GM10248 (cell line): ENCODE results near the gene HSPG2.

Experiments used
- CTCF ChIA-PET: fragments of 300-600 bp; sonication (Branson Sonifier 250); formaldehyde crosslinking; extraction: SDS; loops from one replicate; lab custom pipeline; 2021; ENCODE audit warnings: antibody characterized with exemption; lab: Yijun Ruan, JAX
- POLR2A ChIA-PET: fragments of 350-650 bp; sonication (Branson Sonifier 250); formaldehyde crosslinking; extraction: SDS; loops from one replicate; lab custom pipeline; 2020; ENCODE audit warnings: antibody characterized with exemption; lab: Yijun Ruan, JAX
- DNase-seq: peaks from one replicate; pipeline ENCODE4 v3.0.0; 2012; ENCODE audit errors: extremely low spot score
- CTCF ChIP-seq: IDR thresholded peaks from 2 replicates; pipeline ENCODE4 v1.5.1; 2012; ENCODE audit warnings: mild to moderate bottlenecking, low read depth; ENCODE audit errors: extremely low read depth, missing control alignments, control extremely low read depth

HSPG2 gene

GRCh38 chr1:21887796-21888195 lies 49.3 kb downstream of the HSPG2 start:
- DNase-seq = no peak
- ChIA-PET CTCF (no interaction called here), POLR2A (no interaction called here)
- no peak for TF ChIP-seq CTCF

GRCh38 chr1:21887216-21887736 lies 49.8 kb downstream of the HSPG2 start:
- TF ChIP-seq CTCF = no peak
- CTCF ChIA-PET = no interaction called here
- POLR2A ChIA-PET = no interaction called here
- DNase-seq = no peak

GRCh38 chr1:21886486-21887215 lies 50.5 kb downstream of the HSPG2 start:
- no peak for TF ChIP-seq CTCF
- ChIA-PET CTCF (no interaction called here), POLR2A (no interaction called here)
- no peak for DNase-seq

GRCh38 chr1:21885236-21886037 lies 51.7 kb downstream of the HSPG2 start:
- ChIA-PET POLR2A (no interaction called here), CTCF (interaction anchor here (1.1 kb wide), 1 partner anchor 390 kb away, joined by 3 read pairs; no protein-coding TSS in a partner anchor)
- no peak for TF ChIP-seq CTCF
- no peak for DNase-seq

GRCh38 chr1:21884456-21885235 lies 52.5 kb downstream of the HSPG2 start:
- ChIA-PET CTCF (interaction anchor here (1.1 kb wide), 1 partner anchor 391 kb away, joined by 3 read pairs; no protein-coding TSS in a partner anchor), POLR2A (no interaction called here)
- no peak for DNase-seq
- no peak for TF ChIP-seq CTCF
